Nephron (organoid): ENCODE measurements around the gene TRUB2.

Source experiments
- H3K27ac Mint-ChIP-seq, 3 experiments: 2 replicates each; pipeline ENCODE4 v1.8.0; 2020; ENCODE audit warnings: mixed read lengths in 3 of 3, mild to moderate bottlenecking in 2 of 3, moderate library complexity in 1 of 3
- H3K27me3 Mint-ChIP-seq: 2 replicates; pipeline ENCODE4 v1.8.0; 2021; ENCODE audit warnings: low read depth, mild to moderate bottlenecking, moderate library complexity, mixed read lengths
- H3K36me3 Mint-ChIP-seq: 2 replicates; pipeline ENCODE4 v1.8.0; 2020; ENCODE audit warnings: low read depth, mixed read lengths
- H3K4me1 Mint-ChIP-seq: 2 replicates; pipeline ENCODE4 v1.8.0; 2020; ENCODE audit warnings: mixed read lengths
- H3K4me3 Mint-ChIP-seq, 3 experiments: 2 replicates each; pipeline ENCODE4 v1.8.0; 2020; ENCODE audit warnings: mild to moderate bottlenecking in 3 of 3, mixed read lengths in 3 of 3, moderate library complexity in 2 of 3
- H3K9me3 Mint-ChIP-seq: 2 replicates; pipeline ENCODE4 v1.8.0; 2020; ENCODE audit warnings: mixed read lengths
- TF ChIP-seq, protein P1 (sequence below), 3 experiments: fragments of 200-600 bp; sonication (generic); IDR thresholded peaks; one replicate each; pipeline ENCODE4 v1.5.0; 2021; ENCODE audit warnings: antibody characterized with exemption in 3 of 3; ENCODE audit not compliant: unreplicated experiment in 3 of 3

The TRUB2 gene

DNA sequence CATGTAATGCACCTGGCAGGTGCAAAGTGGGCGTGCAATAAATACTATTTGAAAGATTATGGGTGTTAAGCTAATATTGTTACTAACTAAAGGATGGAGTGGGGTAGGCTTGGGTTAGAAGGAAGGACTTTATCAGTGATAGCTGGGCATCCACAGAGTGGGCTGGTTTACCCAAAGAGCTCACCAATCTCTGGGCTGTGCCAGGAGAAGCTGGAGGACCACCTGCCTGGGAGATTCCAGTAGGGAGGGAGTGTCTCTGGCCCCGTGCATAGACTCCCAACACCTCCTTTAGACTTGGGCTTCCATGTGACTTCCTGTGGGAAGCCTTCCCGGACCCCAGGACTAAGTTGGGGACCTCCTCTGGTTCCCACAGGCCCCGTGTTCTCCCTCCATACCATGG is 43.3 kb upstream of the TRUB2 start:
- H3K4me3 Mint-ChIP-seq: peak overlapping the region; percentile 33 to 69 (median 62)
- H3K27ac Mint-ChIP-seq: peak overlapping the region; percentile 87 to 94 (median 93)

DNA sequence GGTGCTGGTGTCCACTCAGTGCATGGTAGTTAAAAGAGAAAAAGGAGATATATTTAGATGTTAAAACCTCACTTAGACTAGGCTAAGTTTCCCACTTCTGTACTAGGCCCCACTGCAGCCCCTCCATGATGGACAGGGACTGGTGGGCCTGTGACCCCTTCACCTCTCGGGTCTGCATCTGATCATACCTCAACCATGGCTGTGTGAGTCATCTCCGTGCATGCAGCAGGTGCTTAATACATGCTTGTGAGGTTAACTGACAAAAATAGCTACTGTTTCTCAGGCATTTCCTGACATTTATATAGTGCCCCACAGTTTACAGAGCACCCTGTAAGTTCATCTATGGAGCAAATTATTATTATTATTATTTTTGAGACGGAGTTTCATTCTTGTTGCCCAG is 40.5 kb upstream of the TRUB2 start:
- peak overlapping the region in 2 of 3 experiments; percentile 72 to 78 for H3K4me3 Mint-ChIP-seq
- TF ChIP-seq, protein P1, sequence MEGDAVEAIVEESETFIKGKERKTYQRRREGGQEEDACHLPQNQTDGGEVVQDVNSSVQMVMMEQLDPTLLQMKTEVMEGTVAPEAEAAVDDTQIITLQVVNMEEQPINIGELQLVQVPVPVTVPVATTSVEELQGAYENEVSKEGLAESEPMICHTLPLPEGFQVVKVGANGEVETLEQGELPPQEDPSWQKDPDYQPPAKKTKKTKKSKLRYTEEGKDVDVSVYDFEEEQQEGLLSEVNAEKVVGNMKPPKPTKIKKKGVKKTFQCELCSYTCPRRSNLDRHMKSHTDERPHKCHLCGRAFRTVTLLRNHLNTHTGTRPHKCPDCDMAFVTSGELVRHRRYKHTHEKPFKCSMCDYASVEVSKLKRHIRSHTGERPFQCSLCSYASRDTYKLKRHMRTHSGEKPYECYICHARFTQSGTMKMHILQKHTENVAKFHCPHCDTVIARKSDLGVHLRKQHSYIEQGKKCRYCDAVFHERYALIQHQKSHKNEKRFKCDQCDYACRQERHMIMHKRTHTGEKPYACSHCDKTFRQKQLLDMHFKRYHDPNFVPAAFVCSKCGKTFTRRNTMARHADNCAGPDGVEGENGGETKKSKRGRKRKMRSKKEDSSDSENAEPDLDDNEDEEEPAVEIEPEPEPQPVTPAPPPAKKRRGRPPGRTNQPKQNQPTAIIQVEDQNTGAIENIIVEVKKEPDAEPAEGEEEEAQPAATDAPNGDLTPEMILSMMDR (IDR thresholded peaks at IDR 0.05; ENCODE audit: unreplicated experiment in 3 of 3): no peak
- peaks cover 3% of the 10 kb centered on the region for H3K27me3 Mint-ChIP-seq
- H3K9me3 Mint-ChIP-seq: no peaks in the 10 kb centered on the region
- H3K4me1 Mint-ChIP-seq: peaks cover 34% of the 10 kb centered on the region
- no peaks in the 10 kb centered on the region for H3K36me3 Mint-ChIP-seq
- H3K27ac Mint-ChIP-seq: peak overlapping the region; percentile 75 to 90 (median 75)

More for the DNA sequence above, 43.3 kb upstream of the TRUB2 start:
- peaks cover 3% of the 10 kb centered on the region for H3K27me3 Mint-ChIP-seq
- no peaks in the 10 kb centered on the region for H3K36me3 Mint-ChIP-seq
- peaks cover 40% of the 10 kb centered on the region for H3K4me1 Mint-ChIP-seq
- TF ChIP-seq, protein P1 (IDR thresholded peaks at IDR 0.05; ENCODE audit: unreplicated experiment in 3 of 3): no peak
- no peaks in the 10 kb centered on the region for H3K9me3 Mint-ChIP-seq

DNA sequence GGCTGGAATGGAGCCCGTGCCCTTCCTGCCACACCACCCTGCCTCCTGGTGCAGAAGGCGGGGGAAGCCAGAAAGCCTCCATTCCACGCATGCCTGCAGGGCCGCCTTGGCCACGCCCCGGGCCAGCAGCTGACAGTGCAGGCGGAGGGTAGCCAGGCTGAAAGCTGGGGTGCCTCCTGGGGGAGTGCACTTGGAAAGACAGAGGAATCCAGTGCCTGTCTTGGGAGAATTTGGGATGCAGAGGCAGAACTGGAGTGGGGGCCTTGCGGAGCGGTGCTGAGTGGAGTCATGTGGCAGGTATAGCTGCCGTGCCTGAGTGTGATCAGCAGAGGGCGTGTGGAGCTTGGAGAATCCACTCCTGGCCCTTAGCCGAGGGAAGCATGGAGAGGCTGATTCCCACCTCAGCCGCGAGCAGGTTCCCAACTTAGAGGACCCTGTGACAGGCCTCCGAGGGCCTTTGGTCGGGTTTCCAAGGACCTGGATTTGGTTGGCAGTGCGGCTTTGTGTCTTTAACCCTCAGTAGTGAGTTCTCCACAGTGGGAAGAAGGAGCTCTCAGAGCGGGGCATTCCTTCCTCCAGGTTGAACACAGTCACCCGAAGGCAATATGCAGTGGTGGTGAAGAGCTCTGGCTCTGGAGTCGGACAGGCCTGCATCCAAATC is 39.9 kb upstream of the TRUB2 start:
- Mint-ChIP-seq H3K27me3 (peaks cover 3% of the 10 kb centered on the region), H3K9me3 (no peaks in the 10 kb centered on the region), H3K27ac (peak overlapping the region; percentile 75 to 90 (median 75)), H3K4me1 (peaks cover 34% of the 10 kb centered on the region), H3K4me3 (peak overlapping the region; percentile 72 to 80 (median 78)), H3K36me3 (no peaks in the 10 kb centered on the region)
- TF ChIP-seq, protein P1 (IDR thresholded peaks at IDR 0.05; ENCODE audit: unreplicated experiment in 3 of 3): peak; percentile 82 to 95 (median 88)

DNA sequence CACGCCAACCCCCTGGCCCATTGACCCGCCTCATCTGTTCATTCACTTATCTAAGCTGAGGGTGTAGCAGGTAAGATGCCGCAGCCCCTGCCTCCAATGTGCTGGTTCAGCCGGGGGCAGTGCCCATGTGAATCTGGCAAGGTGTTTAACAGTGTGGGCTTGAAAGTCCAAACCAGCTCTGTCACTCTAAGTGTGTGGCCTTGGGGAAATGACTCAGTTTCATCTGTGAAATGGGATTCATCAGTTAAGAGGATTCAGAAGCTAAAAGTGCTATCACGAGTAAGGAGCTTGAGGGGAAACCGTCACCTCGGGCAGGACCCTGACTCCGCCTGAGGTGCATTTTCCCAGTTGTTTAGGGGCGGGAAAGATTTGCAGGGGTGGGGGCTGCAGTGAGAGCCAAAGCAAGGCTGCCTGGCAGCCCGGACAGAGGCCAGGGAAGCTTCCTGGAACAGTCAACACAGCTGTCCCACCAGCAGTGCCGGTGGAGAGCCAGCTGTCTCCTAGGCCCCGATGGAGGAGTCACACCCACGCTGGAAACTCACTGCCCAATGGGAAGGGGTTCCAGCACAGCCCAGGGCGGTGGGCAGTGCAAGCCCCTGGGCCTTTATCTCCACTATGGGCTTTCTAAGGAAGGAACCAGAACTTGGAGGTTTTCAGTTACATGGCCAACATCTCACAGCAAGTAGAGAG is 39.2 kb upstream of the TRUB2 start:
- Mint-ChIP-seq H3K9me3 (no peaks in the 10 kb centered on the region), H3K27ac (peak overlapping the region; percentile 75 to 90 (median 75))

GRCh38 chr9:128360826-128361225 is 38.6 kb upstream of the TRUB2 start:
- peaks cover 34% of the 10 kb centered on the region for H3K4me1 Mint-ChIP-seq
- peaks cover 3% of the 10 kb centered on the region for H3K27me3 Mint-ChIP-seq
- no peaks in the 10 kb centered on the region for H3K9me3 Mint-ChIP-seq
- TF ChIP-seq, protein P1 (IDR thresholded peaks at IDR 0.05; ENCODE audit: unreplicated experiment in 3 of 3): no peak
- peak overlapping the region in 2 of 3 experiments; percentile 75 to 79 for H3K27ac Mint-ChIP-seq
- H3K36me3 Mint-ChIP-seq: peaks cover 4% of the 10 kb centered on the region
- H3K4me3 Mint-ChIP-seq: no peak overlapping the region

More for the DNA sequence above, 39.2 kb upstream of the TRUB2 start:
- Mint-ChIP-seq H3K36me3 (no peaks in the 10 kb centered on the region), H3K4me3 (peak overlapping the region; percentile 72 to 80 (median 78)), H3K27me3 (peaks cover 3% of the 10 kb centered on the region), H3K4me1 (peaks cover 34% of the 10 kb centered on the region)
- TF ChIP-seq, protein P1 (IDR thresholded peaks at IDR 0.05; ENCODE audit: unreplicated experiment in 3 of 3): no peak
